Fibroblast of the aortic adventitia (primary cell): ENCODE data around the gene FALEC. TPM values are rescaled to one million over a fixed set of nuclear protein-coding genes. Genes with fewer than 3 reads are reported as not detected.

ENCODE experiments used
- DNase-seq: peaks from one replicate; pipeline ENCODE4 v3.0.0-alpha.2; 2010; ENCODE audit warnings: low read depth
- H3K4me3 ChIP-seq: 2 replicates; pipeline ENCODE4 v1.5.1; 2011; ENCODE audit warnings: low read depth, mild to moderate bottlenecking, control low read depth, low read length, moderate library complexity
- CTCF ChIP-seq: IDR thresholded peaks from 2 replicates; pipeline ENCODE4 v1.5.1; 2011; ENCODE audit warnings: mild to moderate bottlenecking, low read length, control low read depth, inconsistent platforms; ENCODE audit not compliant: insufficient read depth
- total RNA-seq: library from RNA; depleted of rRNA; stranded (reverse); fragments of >200 nt; gene quantifications from 2 replicates; pipeline ENCODE4 v1.2.3, GENCODE V29; 2012; ENCODE audit warnings: low replicate concordance

The FALEC gene
- total RNA-seq, 1 donor, result not detected

DNA sequence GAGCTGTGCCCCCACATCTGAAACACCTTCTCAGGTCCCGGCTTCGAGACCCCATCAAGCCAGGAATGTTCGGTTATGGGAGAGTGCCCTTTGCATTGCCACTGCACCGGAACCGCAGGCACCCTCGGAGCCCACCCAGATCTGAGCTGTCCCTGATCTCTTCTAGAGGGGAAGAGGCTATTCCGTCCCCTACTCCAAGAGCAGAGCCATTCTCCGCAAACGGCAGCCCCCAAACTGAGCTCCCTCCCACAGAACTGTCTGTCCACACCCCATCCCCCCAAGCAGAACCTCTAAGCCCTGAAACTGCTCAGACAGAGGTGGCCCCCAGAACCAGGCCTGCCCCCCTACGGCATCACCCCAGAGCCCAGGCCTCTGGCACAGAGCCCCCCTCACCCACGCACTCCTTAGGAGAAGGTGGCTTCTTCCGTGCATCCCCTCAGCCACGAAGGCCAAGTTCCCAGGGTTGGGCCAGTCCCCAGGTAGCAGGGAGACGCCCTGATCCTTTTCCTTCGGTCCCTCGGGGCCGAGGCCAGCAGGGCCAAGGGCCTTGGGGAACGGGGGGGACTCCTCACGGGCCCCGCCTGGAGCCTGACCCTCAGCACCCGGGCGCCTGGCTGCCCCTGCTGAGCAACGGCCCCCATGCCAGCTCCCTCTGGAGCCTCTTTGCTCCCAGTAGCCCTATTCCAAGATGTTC lies 38.0 kb downstream of the FALEC start:
- TF ChIP-seq CTCF, result no peak
- no peak overlapping the region for H3K4me3 ChIP-seq
- no peak for DNase-seq

- DNase-seq, result no peak
- TF ChIP-seq CTCF, result no peak
- H3K4me3 ChIP-seq, result no peak overlapping the region
Measured at GRCh38 chr1:150554086-150554452, 38.5 kb downstream of the FALEC start.

DNA sequence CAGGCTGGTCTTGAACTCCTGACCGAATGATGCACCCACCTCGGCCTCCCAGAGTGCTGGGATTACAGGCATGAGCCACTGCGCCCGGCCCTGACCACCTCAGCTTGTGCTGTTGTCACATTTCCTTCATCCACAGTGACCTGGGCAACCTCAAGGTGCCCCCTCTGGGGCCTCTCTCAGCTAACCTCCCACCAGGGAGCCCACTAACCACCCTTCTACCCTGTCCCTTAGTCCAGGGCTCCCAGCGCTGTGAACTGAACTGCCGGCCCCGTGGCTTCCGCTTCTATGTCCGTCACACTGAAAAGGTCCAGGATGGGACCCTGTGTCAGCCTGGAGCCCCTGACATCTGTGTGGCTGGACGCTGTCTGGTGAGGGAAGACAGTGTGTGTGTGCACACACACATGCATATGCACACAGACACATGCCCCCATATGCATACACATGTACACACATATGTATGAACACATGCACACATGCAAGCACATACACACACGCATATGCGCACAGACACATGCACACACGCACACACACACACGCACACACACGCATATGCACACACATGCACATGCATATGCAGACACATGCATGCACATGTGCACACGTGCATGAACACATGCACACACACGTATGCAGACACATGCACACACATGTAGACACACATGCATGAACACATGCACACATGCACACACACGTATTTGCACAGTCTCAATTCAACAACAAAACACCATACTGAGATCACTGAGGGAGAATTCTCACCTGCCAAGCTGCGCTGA lies 39.8 kb downstream of the FALEC start:
- H3K4me3 ChIP-seq, result no peak overlapping the region
- DNase-seq, result no peak
- TF ChIP-seq CTCF, result no peak

- TF ChIP-seq CTCF, result no peak
Measured at GRCh38 chr1:150555971-150556865, 40.7 kb downstream of the FALEC start.

DNA sequence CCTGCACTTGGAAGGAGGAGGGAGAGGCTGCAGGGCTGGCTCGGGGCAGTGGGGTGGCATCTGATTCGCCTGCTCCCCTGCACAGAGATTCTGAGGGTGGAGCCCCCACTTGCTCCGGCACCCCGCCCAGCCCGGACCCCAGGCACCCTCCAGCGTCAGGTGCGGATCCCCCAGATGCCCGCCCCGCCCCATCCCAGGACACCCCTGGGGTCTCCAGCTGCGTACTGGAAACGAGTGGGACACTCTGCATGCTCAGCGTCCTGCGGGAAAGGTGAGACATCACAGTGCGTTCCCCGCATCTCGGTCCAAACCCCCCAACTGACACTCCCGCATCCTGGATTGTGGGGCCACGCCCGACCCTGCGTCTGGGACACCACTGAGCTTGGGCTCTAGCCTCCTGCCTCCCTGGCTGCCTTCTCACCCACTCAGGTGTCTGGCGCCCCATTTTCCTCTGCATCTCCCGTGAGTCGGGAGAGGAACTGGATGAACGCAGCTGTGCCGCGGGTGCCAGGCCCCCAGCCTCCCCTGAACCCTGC lies 41.6 kb downstream of the FALEC start:
- no peak overlapping the region for H3K4me3 ChIP-seq
- DNase-seq, result no peak
- no peak for TF ChIP-seq CTCF

More at GRCh38 chr1:150555971-150556865, 40.7 kb downstream of the FALEC start:
- no peak overlapping the region for H3K4me3 ChIP-seq
- no peak for DNase-seq

GRCh38 chr1:150557813-150558212 lies 42.3 kb downstream of the FALEC start:
- H3K4me3 ChIP-seq, result no peak overlapping the region
- no peak for TF ChIP-seq CTCF
- no peak for DNase-seq
